Right lobe of liver (tissue), 6 donors: ENCODE data around the gene PCED1A. TPM values are rescaled to one million over a fixed set of nuclear protein-coding genes. Genes with fewer than 3 reads are reported as not detected.

Experiments used
- ATAC-seq, 4 donors: fragments of 200-7000 bp; cut with Tn5 transposase; one replicate each; pipeline ENCODE4 v1.9.1; 2020; ENCODE audit warnings: mild to moderate bottlenecking in 4 of 4, moderate library complexity in 4 of 4
- DNase-seq, 3 donors: peaks; one replicate each; pipeline ENCODE4 v3.0.0-alpha.2; 2020
- H3K27ac ChIP-seq, 3 donors: fragments of 200-600 bp; one replicate each; pipeline ENCODE4 v1.8.0; 2022
- H3K27me3 ChIP-seq, 2 donors: fragments of 200-600 bp; one replicate each; pipeline ENCODE4 v1.8.0; 2022
- H3K36me3 ChIP-seq, 4 donors: fragments of 200-600 bp; sonication (generic) in 1 of 4; one replicate each; pipeline versions ENCODE4 v1.5.1 to v1.8.0; 2017 to 2022; ENCODE audit warnings: control low read depth in 1 of 4
- H3K4me1 ChIP-seq, 4 donors: fragments of 200-600 bp; sonication (generic) in 1 of 4; one replicate each; pipeline versions ENCODE4 v1.5.1 to v1.8.0; 2017 to 2022; ENCODE audit warnings: control low read depth in 1 of 4
- H3K4me3 ChIP-seq, 3 donors: fragments of 200-600 bp; one replicate each; pipeline ENCODE4 v1.8.0; 2022
- H3K9me3 ChIP-seq, 4 donors: fragments of 200-600 bp; sonication (generic) in 1 of 4; one replicate each; pipeline versions ENCODE4 v1.5.1 to v1.8.0; 2017 to 2022; ENCODE audit warnings: control low read depth in 1 of 4
- POLR2A ChIP-seq: fragments of 450-650 bp; IDR thresholded peaks from one replicate; pipeline ENCODE4 v1.6.1; 2017; ENCODE audit warnings: antibody characterized with exemption, mild to moderate bottlenecking
- WGBS: methylation state at CpG from one replicate; pipeline ENCODE4 v1.1.6; 2018; ENCODE audit warnings: low coverage, low lambda C conversion rate; ENCODE audit not compliant: insufficient coverage; ENCODE audit errors: missing lambda C conversion rate; 5-methylcytosine and 5-hydroxymethylcytosine counted together
- intact Hi-C, 2 donors: fragments of 100-400 bp; cut with DNase I; formaldehyde crosslinking; loops; one replicate each; pipeline versions ENCODE4 v1.11.2 to v1.14.1; 2022
- total RNA-seq, 6 experiments: library from RNA; depleted of rRNA in 2 of 6; stranded (reverse); fragments of >200 nt in 2 of 6; fragmentation: NEBNext Ultra II Directional in 3 of 6; extraction: Animal tissue kit (Norgen Biotek cat#: 25700) in 3 of 6; gene quantifications; one replicate each; pipeline versions ENCODE4 v1.1.0 to v1.2.4, GENCODE V29; 2016 to 2023
- TF ChIP-seq, protein P1 (sequence below), 4 donors: fragments of 200-600 bp in 3 of 4; fragments of 450-650 bp in 1 of 4; IDR thresholded peaks; one replicate each; pipeline versions ENCODE4 v1.5.1 to v1.8.0; 2016 to 2022; ENCODE audit warnings: antibody characterized with exemption in 4 of 4, mild to moderate bottlenecking in 2 of 4
- donor health status: DM: no; HTN: yes; CAD: no.
- donor health status: DM: no; HTN: no; CAD: no.
- donor health status: DM: no; HTN: no; CAD: no.
- donor health status: DM: no; HTN: yes; CAD: no.
- donor health status: DM: no; HTN: yes; CAD: no.

The PCED1A gene
- total RNA-seq, 6 experiments from 2014 or later: 9.6 to 22.2 (median 18.6) TPM

DNA sequence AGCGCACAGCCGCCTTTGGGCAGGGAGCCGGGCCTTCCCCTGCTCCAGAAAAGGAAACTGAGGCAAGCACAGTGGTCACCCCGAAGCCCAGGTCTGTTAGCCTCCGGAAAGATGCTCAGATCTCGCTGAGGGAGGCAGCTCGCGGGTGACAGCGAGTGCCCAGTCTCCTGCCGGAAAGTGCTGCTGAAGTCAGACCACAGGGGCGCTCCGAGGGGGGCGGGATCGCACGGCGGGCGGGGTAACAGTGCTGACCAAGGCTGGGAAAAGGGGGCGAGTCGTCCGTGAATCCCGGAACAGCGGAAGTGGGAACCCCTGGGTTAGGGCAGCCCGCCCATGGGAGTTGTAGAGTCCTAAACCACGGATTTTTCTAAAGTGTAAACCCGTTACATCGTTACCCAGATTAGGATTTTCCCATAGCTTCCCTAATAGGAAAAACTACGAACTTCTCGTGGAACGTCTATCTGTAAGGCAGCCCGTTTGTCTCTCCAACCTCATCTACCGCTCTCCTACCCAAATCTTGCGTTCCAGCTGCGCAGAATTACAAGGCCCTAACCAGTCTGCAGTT, 594 bp upstream of the PCED1A start:
- Histone ChIP-seq H3K4me1 (peaks cover 0 to 17% (median 2%) of the 10 kb centered on the region in 4 donors), H3K27ac (peak overlapping the region; percentile 71 to 93 (median 83)), H3K27me3 (no peaks in the 10 kb centered on the region), H3K4me3 (peak overlapping the region; percentile 83 to 97 (median 96)), H3K36me3 (no peaks in the 10 kb centered on the region), H3K9me3 (no peaks in the 10 kb centered on the region)
- ATAC-seq (peak; percentile 53 to 71 (median 58)), DNase-seq (peak in 2 of 3 donors; percentile 60 to 74)
- intact Hi-C loops: no loop called here
- no peak for TF ChIP-seq POLR2A
- TF ChIP-seq, protein P1, sequence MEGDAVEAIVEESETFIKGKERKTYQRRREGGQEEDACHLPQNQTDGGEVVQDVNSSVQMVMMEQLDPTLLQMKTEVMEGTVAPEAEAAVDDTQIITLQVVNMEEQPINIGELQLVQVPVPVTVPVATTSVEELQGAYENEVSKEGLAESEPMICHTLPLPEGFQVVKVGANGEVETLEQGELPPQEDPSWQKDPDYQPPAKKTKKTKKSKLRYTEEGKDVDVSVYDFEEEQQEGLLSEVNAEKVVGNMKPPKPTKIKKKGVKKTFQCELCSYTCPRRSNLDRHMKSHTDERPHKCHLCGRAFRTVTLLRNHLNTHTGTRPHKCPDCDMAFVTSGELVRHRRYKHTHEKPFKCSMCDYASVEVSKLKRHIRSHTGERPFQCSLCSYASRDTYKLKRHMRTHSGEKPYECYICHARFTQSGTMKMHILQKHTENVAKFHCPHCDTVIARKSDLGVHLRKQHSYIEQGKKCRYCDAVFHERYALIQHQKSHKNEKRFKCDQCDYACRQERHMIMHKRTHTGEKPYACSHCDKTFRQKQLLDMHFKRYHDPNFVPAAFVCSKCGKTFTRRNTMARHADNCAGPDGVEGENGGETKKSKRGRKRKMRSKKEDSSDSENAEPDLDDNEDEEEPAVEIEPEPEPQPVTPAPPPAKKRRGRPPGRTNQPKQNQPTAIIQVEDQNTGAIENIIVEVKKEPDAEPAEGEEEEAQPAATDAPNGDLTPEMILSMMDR (IDR thresholded peaks at IDR 0.05): no peak
- WGBS: 15% methylated on average over 9 of the region's 33 CpGs

DNA sequence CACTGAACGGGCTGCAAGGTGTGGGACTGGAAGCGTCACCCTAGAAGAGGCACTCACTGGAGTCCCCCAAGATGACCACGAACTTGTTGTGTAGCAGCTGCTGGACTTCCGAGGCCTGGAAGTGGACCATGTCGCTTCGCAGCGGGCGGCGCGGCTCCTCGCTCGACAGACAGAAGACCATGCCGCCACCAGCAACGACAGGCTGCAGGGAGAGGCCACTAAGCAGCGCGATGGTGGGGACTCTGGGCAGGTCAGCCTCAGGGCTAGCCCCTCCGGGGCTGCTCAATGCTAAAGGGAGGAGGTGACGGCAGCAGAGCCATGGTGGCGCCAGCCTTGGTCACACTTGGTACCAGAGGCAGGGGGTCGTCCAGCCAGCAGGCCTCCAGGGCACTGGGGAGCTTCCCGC, 720 bp downstream of the PCED1A start:
- Histone ChIP-seq H3K27me3 (no peaks in the 10 kb centered on the region), H3K36me3 (no peaks in the 10 kb centered on the region), H3K27ac (peak overlapping the region in 1 of 3 donors; percentile 71), H3K9me3 (no peaks in the 10 kb centered on the region), H3K4me1 (peaks cover 0 to 17% (median 2%) of the 10 kb centered on the region in 4 donors), H3K4me3 (peak overlapping the region; percentile 83 to 97 (median 96))
- ATAC-seq (no peak), DNase-seq (no peak)
- TF ChIP-seq, protein P1 (IDR thresholded peaks at IDR 0.05): no peak
- TF ChIP-seq POLR2A: no peak
- WGBS: no CpG with 5 or more reads among the region's 21 CpGs
- intact Hi-C loops: no loop called here

DNA sequence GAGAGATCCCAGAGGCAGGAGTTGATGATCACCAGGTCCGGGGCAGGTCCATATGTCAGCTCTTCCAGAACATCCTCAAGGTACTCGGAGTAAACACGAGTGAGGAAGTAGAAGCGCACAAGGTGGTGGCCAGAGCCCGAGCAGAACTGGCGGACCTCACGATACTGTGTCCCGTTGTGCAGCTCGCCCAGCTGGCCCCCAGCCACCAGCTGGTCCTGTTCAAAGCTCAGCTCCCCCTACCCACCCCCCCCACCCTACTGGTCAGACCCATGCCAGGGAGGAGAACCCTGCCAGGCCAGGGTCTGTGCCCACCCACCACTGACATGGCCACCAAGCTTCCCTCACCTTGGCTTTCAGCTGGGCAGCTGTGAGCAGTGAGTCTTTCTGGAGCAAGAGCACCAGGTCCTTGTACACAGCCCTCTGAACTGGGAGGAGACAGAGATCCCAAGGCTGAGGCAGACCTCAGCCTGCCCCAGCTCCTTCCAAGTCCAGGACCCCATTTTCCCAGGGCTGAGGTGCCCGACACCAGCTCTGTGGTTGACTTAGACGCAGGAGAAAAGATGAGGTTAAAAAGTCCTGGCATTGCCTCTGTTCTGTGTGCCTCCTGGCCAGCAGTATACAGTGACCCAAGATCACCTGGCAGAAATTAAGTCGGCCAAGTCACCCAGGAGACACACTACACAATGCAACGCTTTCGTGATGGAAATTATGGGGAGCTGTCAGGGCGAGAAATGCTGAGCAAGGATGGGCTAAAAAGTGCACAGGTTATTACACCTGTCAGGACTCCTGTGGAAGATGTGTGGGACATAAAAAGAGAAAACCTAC, 1.4 kb downstream of the PCED1A start:
- intact Hi-C loops: no loop called here

DNA sequence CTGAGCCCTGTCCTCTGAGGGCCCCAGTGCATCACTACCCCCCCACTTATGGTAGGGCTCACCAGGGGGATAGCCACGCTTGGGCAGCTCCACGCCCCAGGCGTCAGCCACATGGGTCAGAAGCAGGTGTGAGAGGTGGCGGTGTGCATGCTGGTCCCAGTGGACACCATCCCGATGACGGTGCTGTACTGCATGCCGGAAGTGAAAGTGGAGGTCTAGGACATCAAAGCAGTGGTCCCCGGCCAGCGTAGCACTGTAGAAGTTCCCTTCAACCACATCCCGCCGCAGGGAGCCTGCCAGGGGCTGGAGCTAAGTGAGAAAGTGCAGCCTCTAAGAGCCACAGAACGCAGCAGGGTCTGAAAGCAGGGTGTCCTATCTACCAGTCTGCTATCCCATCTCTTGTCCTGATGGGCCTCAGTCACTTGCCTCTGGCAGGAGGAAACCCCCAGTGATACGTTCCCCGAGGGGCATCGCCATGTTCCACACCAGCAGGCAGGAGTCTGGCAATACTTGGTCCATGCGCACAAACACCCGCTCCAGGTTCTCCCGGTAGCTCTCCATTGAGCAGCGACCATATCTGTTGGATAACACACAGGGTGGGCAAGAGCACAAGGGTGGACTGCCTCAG, 2.2 kb downstream of the PCED1A start:
- intact Hi-C loops: no loop called here
- H3K9me3 ChIP-seq: no peaks in the 10 kb centered on the region

More for the DNA sequence above, 1.4 kb downstream of the PCED1A start:
- Histone ChIP-seq H3K27me3 (no peaks in the 10 kb centered on the region), H3K36me3 (no peaks in the 10 kb centered on the region), H3K9me3 (no peaks in the 10 kb centered on the region), H3K4me3 (no peak overlapping the region), H3K27ac (no peak overlapping the region), H3K4me1 (peaks cover 0 to 17% (median 2%) of the 10 kb centered on the region in 4 donors)
- no peak for ATAC-seq
- 82% methylated on average over 3 of the region's 15 CpGs for WGBS
- DNase-seq: no peak
- TF ChIP-seq POLR2A: no peak
- TF ChIP-seq, protein P1 (IDR thresholded peaks at IDR 0.05): no peak

More for the DNA sequence above, 2.2 kb downstream of the PCED1A start:
- Histone ChIP-seq H3K27me3 (no peaks in the 10 kb centered on the region), H3K27ac (no peak overlapping the region), H3K4me3 (no peak overlapping the region), H3K4me1 (peaks cover 0 to 17% (median 2%) of the 10 kb centered on the region in 4 donors), H3K36me3 (no peaks in the 10 kb centered on the region)
- no peak for TF ChIP-seq POLR2A
- TF ChIP-seq, protein P1 (IDR thresholded peaks at IDR 0.05): no peak
- ATAC-seq (no peak), DNase-seq (no peak)
- 100% methylated on average over 5 of the region's 19 CpGs for WGBS
